Prostate gland (tissue), 2 donors: Measurements from ENCODE around the gene ABCB1.

ENCODE experiments used
- POLR2AphosphoS5 ChIP-seq: sonication (generic); formaldehyde crosslinking; IDR thresholded peaks from one replicate; pipeline ENCODE4 v1.6.1; 2017; ENCODE audit warnings: antibody characterized with exemption
- TF ChIP-seq, protein P1 (sequence below), 4 experiments: fragments of 200-600 bp in 2 of 4; fragments of 450-650 bp in 2 of 4; sonication (generic) in 2 of 4; IDR thresholded peaks; 1 replicate in 3 of 4; 2 replicates in 1 of 4; pipeline ENCODE4 v1.5.1; 2016 to 2019; ENCODE audit warnings: antibody characterized with exemption in 4 of 4, mild to moderate bottlenecking in 2 of 4, moderate library complexity in 2 of 4

GRCh38 chr7:87628780-87629569 lies 28.3 kb upstream of the ABCB1 start:
- TF ChIP-seq, protein P1, sequence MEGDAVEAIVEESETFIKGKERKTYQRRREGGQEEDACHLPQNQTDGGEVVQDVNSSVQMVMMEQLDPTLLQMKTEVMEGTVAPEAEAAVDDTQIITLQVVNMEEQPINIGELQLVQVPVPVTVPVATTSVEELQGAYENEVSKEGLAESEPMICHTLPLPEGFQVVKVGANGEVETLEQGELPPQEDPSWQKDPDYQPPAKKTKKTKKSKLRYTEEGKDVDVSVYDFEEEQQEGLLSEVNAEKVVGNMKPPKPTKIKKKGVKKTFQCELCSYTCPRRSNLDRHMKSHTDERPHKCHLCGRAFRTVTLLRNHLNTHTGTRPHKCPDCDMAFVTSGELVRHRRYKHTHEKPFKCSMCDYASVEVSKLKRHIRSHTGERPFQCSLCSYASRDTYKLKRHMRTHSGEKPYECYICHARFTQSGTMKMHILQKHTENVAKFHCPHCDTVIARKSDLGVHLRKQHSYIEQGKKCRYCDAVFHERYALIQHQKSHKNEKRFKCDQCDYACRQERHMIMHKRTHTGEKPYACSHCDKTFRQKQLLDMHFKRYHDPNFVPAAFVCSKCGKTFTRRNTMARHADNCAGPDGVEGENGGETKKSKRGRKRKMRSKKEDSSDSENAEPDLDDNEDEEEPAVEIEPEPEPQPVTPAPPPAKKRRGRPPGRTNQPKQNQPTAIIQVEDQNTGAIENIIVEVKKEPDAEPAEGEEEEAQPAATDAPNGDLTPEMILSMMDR (IDR thresholded peaks at IDR 0.05), result no peak
- TF ChIP-seq POLR2AphosphoS5, result no peak
